ENCODE measurements around the gene SGO2.
"Not testable (repeated sequence)": the region's sequence is repeated elsewhere in the genome, so short reads cannot be mapped to it uniquely, and the experiment has no call there.

Gene SGO2

GRCh38 chr2:200525551-200525881, 491 bp upstream of the SGO2 start:
- no peak for DNase-seq

GRCh38 chr2:200528228-200528627, 2.2 kb downstream of the SGO2 start:
- DNase-seq = no peak

GRCh38 chr2:200533754-200534153, 7.7 kb downstream of the SGO2 start:
- no peak for DNase-seq

GRCh38 chr2:200534572-200534971, 8.6 kb downstream of the SGO2 start:
- no peak for DNase-seq

GRCh38 chr2:200538139-200538538, 12.1 kb downstream of the SGO2 start:
- no peak for DNase-seq

- no peak for DNase-seq
Observed at GRCh38 chr2:200540793-200541192, 14.8 kb downstream of the SGO2 start.

- DNase-seq = not testable (repeated sequence)
Observed at GRCh38 chr2:200566596-200566995, 40.6 kb downstream of the SGO2 start.

GRCh38 chr2:200567932-200568331, 41.9 kb downstream of the SGO2 start:
- DNase-seq = no peak

- DNase-seq = no peak
Observed at GRCh38 chr2:200575957-200576356, 50.0 kb downstream of the SGO2 start.

- no peak for DNase-seq
Observed at GRCh38 chr2:200577027-200577426, 51.0 kb downstream of the SGO2 start.

- peak; percentile 1 for DNase-seq
Observed at GRCh38 chr2:200578778-200579177, 52.8 kb downstream of the SGO2 start.

GRCh38 chr2:200584639-200585038, 58.6 kb downstream of the SGO2 start:
- DNase-seq = no peak

- no peak for DNase-seq
Observed at GRCh38 chr2:200585340-200585729, 59.3 kb downstream of the SGO2 start.

- DNase-seq = no peak
Observed at GRCh38 chr2:200585730-200586643, 60.0 kb downstream of the SGO2 start, which contains the start of gene AOX1. Gene AOX1 (plus strand): TSS chr2:200586014. CDS start chr2:200586109, 95 bp downstream.

GRCh38 chr2:200586644-200586975, 60.6 kb downstream of the SGO2 start:
- no peak for DNase-seq

- DNase-seq = no peak
Observed at GRCh38 chr2:200587007-200587616, 61.1 kb downstream of the SGO2 start.

- no peak for DNase-seq
Observed at GRCh38 chr2:200588076-200588678, 62.2 kb downstream of the SGO2 start.

- DNase-seq = no peak
Observed at GRCh38 chr2:200590090-200590489, 64.1 kb downstream of the SGO2 start.

- DNase-seq = no peak
Observed at GRCh38 chr2:200591308-200591707, 65.3 kb downstream of the SGO2 start.

GRCh38 chr2:200592406-200593075, 66.5 kb downstream of the SGO2 start:
- DNase-seq = no peak

- DNase-seq = no peak
Observed at GRCh38 chr2:200593905-200594304, 67.9 kb downstream of the SGO2 start.

GRCh38 chr2:200595913-200596312, 69.9 kb downstream of the SGO2 start:
- no peak for DNase-seq

- no peak for DNase-seq
Observed at GRCh38 chr2:200596774-200597570, 71.0 kb downstream of the SGO2 start.

All from T1000 (cell line).